GM08714 (cell line): Measurements from ENCODE around the gene PTPRO.

Experiments
- H3K4me3 ChIP-seq: fragments of 200-500 bp; sonication (Bioruptor generic); 2 replicates; pipeline ENCODE4 v1.5.1; 2014; ENCODE audit warnings: mild to moderate bottlenecking, low read length, inconsistent platforms
- ZNF274 ChIP-seq: IDR thresholded peaks from 2 replicates; pipeline ENCODE4 v1.6.1; 2012; ENCODE audit warnings: mild to moderate bottlenecking, low read depth, low read length

PTPRO gene

DNA sequence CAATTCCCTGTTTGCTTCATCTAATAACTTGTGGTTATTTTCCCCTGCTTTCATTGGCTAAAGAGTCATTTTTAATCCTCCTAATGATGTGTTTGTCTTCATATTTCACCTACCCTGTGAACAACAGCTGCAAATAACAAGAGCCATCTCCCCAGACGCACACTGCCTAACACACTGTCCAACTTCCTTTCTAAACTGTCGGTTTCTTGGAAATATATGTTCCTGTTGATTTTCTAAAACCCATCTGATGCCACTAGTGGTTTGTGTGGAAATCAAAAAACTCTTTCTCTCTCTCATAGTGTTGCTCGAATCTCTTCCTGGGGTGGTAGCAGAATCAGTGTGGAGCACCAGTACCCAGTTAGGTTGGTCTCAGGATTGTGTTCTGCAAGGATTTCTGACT lies 240.0 kb downstream of the PTPRO start:
- H3K4me3 ChIP-seq = no peak overlapping the region
- no peak for TF ChIP-seq ZNF274

DNA sequence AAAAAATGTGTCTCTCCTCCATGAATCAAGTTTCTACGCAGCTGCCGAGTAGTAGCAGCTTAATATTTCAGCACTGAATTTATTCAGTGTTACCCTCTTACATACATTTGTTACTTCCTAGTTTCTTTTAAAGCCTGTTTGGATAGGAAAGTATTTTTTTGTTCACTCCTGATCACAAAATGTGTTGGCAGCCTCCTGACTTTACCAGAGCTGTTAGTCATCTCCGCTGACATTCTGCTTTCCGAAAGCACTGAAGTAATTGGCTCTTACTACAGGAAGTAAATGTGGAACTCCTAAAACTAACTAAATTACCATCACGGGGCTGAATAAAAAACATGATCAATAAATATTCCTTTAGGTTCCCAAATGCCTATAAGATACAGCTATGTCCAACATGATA lies 241.4 kb downstream of the PTPRO start:
- no peak for TF ChIP-seq ZNF274
- no peak overlapping the region for H3K4me3 ChIP-seq

DNA sequence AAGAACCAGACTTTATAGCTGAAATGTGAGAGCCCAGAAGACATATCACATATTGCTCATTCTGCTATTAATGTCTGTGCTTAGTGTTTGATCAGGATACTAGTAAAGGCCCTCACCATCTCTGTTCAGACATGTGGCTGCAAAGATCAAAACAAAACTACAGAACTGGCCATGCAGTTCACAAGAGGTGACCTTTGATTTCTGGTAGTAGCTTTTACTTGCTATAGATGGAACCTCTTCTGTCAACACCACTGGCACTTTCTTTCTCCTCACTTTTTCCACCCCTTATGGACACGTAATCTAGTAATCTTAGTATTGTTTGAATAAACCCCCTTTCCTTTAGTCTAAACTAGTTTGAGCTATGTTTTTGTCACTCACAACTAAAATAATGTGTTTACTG lies 252.0 kb downstream of the PTPRO start:
- no peak overlapping the region for H3K4me3 ChIP-seq
- no peak for TF ChIP-seq ZNF274

DNA sequence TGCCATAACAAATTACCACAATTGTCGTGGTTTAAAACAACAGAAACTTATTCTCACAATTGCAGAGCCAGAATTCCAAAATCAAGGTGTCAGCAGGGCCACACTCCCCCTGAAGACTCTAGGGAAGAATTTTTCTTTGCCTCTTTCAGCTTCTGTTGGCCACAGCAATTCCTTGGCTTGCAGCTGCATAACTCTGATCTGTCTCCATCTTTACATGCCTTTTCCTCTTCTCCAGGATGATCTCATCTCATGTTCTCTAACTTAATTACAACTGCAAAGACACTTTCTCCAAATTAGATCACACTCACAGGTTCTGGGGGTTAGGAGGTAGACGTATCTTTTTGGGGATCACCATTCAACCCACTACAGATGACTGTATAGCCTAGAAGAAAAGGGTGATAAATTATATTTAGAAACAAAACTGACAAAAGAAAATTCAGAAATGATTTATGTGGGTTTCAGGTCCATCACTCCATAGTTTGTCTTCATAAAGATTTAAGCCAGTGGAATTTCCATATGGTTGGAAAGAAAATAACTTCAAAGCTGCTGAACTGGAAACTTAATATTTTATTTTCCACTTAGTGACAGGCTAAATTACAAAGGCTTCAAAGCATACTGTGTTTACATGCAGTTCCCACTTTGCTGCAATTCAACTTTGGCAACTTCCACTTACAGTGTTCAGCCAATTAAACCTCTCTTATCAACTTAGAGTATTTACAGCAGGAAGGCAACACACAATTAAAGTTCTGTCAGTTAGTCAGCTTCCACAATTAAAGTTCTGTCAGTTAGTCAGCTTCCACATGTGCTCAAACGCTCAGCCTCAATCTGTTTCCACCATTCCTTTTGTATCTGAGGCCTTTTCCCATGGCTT lies 253.6 kb downstream of the PTPRO start:
- no peak for TF ChIP-seq ZNF274
- H3K4me3 ChIP-seq = no peak overlapping the region

DNA sequence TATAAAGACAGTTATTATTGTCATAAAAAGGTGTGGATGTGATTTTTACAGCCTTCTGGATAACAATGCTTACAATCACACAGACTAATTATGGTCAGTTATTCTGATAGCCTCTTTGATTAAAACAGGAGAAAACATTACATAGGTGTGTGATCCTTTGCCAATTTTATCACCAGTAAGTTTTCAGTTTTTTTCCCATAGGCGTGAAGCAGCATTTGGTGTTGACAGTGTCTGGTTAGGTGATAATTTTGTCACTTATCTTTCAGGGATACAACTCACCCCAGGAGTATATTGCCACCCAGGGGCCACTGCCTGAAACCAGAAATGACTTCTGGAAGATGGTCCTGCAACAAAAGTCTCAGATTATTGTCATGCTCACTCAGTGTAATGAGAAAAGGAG lies 258.1 kb downstream of the PTPRO start:
- no peak overlapping the region for H3K4me3 ChIP-seq
- no peak for TF ChIP-seq ZNF274

DNA sequence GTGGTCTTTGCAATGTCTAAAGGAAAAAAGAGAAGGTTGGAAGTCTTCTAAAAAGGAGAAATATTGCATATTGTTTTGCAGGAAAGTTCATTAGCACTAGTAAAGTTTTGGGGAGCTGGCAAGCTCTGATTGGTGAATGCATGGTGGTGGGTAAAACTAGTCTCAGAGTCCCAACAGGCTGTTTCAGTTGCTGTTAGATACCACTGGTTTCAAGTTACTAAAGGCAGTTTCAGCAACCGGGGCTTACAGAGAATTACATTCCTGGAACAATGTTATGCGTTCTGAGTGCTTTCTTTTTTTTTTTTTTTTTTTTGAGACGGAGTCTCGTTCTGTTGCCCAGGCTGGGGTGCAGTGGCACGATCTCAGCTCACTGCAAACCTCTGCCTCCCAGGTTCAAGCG lies 258.7 kb downstream of the PTPRO start:
- no peak overlapping the region for H3K4me3 ChIP-seq
- no peak for TF ChIP-seq ZNF274

DNA sequence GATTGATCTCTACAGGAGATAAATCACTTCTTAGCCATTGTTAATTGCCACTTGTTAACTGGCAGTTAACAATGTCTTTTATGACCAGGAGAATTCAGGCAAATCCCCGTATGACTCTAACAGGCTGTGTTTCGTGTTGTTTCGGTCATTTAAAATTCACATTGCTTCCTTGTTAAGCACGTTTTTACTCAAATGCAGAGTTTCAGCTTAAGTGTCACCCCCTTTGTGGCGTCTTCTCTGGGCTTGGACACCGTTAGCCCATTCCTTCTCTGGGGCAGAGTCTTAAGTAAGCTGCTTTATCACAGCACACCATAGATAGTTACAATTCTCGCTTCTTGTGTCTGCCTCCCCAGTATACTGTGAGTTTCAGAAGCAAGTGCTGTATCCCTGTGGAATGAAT lies 261.5 kb downstream of the PTPRO start:
- TF ChIP-seq ZNF274 = no peak
- H3K4me3 ChIP-seq = no peak overlapping the region

DNA sequence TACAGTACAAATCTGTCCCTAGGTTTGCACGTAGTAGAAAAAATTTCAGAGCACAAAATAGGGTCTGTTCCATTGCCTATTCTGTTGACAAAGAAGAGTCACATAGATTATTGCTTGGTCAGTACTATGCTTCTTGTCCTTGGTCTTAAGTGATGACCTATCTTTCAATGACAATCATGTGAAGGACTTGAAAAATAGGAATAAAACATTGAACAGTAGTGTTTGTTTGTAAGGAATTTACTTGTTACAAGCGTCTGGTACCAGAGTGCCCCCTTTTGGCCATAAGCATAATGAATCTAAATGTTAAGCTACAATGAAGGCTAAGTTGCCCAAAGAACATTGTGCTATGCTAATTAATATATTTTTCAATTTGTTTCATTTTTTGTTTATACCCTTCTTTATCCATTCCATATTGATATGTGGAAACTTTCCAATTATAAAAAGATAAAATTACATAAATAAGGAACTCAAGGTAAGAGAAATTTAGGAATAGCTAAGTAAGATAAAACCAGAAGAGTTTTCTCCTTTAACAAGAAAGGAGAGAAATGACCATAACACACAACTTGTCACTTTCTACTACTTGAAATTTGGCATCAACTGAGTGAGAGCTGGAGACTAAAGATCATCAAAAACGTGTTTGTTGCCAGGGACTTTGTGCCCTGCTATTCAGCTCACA lies 262.2 kb downstream of the PTPRO start:
- no peak overlapping the region for H3K4me3 ChIP-seq
- no peak for TF ChIP-seq ZNF274

DNA sequence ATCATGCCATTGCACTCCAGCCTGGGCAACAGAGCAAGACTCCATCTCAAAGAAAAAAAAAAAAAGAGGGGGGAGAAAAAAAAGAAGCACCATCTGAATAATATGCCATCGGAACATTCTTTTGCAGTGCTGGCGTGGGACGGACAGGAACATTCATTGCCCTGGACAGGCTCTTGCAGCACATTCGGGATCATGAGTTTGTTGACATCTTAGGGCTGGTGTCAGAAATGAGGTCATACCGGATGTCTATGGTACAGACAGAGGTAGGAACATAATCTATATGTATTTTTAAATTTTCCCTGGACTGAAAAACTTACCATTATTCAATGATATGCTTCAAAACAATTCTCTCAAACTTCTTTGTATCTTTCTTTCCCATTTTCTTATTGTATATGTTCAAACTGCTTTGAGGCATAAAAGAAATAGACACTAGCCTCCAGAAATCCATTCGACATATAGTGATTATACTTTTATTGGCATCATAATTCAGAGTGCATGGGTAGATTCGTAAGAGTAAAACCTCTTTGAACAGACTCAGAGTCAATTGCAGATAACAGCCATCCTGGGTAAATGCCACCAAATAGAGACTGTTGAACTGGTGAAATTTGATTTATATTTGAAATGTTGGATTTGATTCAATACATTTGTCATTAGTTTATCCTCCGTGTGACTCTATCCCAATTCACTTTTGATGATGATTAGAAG lies 267.2 kb downstream of the PTPRO start:
- TF ChIP-seq ZNF274 = no peak
- no peak overlapping the region for H3K4me3 ChIP-seq

DNA sequence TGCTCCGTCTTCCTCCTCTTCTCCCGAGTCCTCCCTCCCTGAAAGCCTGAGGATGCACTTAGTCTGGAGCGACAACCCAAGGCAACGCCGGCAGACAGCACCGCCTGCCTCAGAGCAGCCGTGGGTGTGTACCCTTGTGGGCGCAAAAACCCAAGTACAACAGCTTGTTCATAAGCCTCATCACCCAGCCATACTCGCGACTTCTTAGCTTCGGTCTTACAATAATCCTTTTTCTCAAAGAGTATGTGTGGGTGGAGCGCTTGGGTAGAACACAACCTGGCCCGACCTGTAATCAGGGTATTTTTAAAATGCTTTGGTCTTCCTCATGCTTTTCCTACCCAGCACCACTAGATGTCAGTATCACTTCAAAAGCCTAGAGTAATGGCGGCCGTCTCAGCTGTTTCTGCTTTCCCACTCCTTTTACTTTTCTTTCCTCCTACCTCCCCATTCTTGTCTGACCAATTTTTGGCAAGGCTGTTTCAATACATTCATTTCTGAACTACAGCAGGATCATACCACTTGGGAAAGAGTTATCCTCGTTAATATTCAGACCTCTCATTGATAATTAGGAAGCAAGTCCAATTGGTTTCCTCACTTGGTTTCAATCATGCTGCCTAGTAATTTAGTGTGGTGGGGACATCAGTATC lies 268.0 kb downstream of the PTPRO start:
- TF ChIP-seq ZNF274 = no peak
- no peak overlapping the region for H3K4me3 ChIP-seq

DNA sequence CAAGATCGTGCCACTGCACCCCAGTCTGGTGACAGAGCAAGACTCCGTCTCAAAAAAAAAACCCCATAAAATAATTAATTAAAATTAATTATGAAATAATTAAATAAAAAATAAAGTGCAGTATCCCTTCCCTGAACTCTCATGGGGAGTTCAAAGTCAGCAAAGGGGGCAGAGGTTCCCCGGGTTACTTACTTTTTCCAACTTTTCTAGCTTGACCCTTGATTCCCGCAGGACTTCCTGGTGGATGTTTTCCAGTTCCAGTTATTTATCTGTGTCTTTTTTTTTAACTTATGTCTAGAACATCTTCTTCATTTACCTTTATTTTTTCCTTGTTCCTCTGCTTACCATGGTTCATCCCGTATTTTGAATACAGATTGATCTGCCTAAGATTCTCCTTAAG lies 269.5 kb downstream of the PTPRO start:
- TF ChIP-seq ZNF274 = no peak
- no peak overlapping the region for H3K4me3 ChIP-seq

DNA sequence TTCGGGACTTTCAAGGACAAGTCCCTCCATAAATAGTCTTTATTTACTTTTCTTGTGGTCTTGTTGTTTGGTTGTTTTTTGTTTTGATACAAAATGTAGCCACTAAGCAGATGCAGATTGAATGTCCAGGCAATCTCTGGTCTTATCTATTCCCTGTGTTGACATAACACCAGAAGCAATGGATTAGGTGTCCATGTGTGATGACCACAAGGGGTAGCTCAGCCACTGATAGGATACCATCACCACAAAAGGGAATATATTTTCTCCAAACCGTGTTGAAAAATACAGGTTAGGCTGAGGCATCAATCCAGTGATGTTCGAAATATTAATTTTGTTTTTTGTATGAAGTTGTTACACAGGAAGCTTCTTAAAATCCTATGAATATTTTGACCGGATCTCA lies 270.6 kb downstream of the PTPRO start:
- TF ChIP-seq ZNF274 = no peak
- no peak overlapping the region for H3K4me3 ChIP-seq

DNA sequence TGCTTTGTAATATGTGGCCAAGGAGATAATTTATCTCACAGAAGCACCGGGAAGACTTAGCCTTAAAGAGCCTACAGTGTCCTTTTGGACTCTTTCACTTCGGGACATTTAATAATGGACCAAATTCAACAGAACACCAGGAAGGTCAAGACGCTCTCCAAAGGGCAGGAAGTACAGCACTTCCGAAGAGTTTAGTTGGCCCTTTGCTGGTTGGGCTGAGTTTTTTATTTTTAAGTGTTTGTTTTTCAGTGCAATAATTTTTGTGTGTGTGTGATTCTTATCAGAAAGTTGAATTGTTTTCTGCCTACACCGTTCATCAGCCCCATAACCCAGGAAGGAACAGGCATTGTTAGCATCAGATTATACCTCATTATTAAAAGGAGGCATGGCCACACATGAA lies 273.9 kb downstream of the PTPRO start:
- H3K4me3 ChIP-seq = no peak overlapping the region
- TF ChIP-seq ZNF274 = no peak

DNA sequence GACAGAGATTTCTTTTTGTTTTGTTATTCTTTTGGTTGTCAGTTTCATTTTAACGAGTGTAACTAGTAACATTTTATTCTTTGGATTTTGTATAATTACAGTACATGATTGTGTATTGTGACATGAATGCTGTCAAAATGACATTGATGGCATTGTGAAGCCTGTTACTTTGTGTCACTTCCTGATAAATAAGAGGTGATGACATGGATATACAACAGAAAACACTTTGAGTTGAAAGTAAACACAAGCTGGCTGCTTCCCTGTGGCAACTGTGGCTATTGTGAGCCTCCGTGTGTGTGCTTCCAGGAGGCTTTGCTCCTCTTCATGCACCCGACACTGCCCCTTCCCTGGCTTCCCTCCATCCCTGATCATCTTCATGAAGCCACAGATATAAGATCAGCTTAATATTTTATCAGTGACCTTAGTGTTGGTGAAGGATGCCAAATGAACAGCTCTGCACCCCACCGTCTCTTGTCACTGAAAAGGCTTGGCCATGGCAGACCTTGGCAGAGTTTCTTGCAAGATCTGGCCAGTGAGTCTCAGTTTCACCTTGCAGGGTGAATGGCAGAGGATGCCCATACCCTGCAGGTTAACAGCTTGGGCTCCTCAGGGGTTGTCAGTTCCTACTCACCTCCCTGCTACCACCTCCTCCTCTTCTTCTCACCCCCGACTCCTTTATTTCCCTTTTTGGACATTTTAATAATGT lies 275.0 kb downstream of the PTPRO start:
- no peak for TF ChIP-seq ZNF274
- no peak overlapping the region for H3K4me3 ChIP-seq
